Ureter (tissue), 1 donor: ENCODE results near the gene ZSCAN25. TPM values are rescaled to one million over a fixed set of nuclear protein-coding genes. Genes with fewer than 3 reads are reported as not detected.
"Not testable (repeated sequence)": the region's sequence is repeated elsewhere in the genome, so short reads cannot be mapped to it uniquely, and the experiment has no call there.

Experiments
- DNase-seq: peaks from one replicate; pipeline ENCODE4 v3.0.0-alpha.2; 2020; ENCODE audit warnings: low spot score
- total RNA-seq: library from RNA; stranded (reverse); gene quantifications from one replicate; pipeline ENCODE4 v1.2.4, GENCODE V29; 2023
- donor health status: DM: yes; HTN: yes; CAD: no.

Gene ZSCAN25
- total RNA-seq, 1 donor from 2014 or later: 23.1 TPM

DNA sequence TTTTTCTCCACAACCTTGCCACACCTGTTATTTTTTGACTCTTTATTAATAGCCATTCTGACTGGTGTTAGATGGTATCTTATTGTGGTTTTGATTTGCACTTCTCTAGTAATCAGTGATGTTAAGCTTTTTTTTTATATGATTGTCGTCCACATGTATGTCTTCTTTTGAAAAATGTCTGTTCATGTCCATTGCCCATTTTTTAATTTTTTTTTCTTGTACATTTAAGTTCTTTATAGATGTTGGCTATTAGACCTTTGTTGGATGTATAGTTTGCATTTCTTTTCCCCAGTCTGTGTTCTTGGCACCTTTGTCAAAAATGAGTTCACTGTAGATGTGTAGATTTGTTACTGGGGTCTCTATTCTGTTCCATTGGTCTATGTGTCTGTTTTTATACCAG lies 28.8 kb downstream of the ZSCAN25 start:
- DNase-seq: no peak

DNA sequence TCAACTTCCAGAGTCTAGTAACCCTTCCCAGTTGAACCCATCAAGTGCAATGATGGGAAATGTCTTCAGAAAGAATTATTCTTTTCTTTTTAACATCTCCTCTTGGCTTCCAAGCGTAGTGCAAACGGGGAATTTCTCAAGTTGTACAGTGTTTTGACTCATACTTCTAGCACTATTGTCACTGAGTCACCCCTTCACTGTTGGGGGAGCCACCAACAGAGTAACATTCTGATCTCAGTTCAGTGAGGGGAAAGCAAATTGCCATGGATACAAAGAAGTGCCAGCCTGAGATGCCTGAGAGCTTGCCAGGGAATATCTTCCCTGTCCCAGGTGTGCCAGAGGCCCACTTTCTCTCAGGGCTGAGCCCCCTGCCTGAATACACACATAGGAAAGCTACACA lies 32.1 kb downstream of the ZSCAN25 start:
- no peak for DNase-seq

DNA sequence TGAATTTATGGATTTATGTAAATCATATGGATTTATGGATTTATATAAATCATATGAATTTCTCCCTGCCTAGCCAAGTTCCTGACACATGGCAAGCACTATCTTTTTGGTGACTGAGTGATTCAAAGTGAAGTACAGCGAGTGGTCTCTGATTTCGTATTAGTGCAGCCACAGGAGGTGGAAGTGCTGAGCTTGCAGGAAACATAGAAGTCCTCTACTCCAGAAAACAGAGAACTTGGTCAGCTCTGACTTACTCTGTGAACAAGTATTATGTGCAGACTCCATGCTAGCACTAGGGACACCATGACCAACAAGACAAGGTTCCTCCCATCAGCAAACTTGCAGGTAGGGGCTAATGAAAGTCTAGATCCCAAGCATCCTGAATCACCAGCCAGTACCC lies 34.5 kb downstream of the ZSCAN25 start:
- DNase-seq: no peak

- no peak for DNase-seq
Observed at GRCh38 chr7:99652671-99653070, 35.9 kb downstream of the ZSCAN25 start.

GRCh38 chr7:99653269-99653668 lies 36.5 kb downstream of the ZSCAN25 start:
- DNase-seq: not testable (repeated sequence)

DNA sequence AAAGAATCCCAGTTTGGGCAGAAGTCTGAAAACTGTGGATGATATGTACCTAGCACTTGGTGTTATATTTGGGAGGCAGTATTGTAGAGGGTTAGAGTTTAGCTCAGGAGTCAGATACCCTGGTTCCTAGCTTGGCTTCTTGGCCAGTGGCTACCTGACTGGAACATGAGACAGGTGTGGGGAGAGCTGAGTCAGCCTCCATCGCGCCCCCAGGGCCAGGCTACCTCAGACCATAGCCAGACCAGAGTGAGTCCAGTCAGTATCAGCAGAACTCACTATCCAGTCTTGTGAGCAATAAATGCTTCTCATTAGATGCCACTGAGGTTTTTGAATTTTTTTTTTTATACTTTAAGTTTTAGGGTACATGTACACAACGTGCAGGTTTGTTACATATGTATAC lies 37.0 kb downstream of the ZSCAN25 start:
- no peak for DNase-seq

DNA sequence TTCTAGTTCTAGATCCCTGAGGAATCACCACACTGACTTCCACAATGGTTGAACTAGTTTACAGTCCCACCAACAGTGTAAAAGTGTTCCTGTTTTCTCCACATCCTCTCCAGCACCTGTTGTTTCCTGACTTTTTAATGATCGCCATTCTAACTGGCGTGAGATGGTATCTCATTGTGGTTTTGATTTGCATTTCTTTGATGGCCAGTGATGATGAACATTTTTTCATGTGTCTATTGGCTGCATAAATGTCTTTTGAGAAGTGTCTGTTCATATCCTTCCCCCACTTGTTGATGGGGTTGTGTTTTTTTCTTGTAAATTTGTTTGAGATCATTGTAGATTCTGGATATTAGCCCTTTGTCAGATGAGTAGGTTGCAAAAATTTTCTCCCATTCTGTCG lies 37.9 kb downstream of the ZSCAN25 start:
- not testable (repeated sequence) for DNase-seq

DNA sequence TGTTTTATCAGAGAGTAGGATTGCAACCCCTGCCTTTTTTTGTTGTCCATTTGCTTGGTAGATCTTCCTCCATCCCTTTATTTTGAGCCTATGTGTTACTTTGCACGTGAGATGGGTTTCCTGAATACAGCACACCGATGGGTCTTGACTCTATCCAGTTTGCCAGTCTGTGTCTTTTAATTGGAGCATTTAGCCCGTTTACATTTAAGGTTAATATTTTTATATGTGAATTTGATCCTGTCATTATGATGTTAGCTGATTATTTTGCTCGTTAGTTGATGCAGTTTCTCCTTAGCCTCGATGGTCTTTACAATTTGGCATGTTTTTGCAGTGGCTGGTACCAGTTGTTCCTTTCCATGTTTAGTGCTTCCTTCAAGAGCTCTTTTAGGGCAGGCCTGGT lies 41.1 kb downstream of the ZSCAN25 start:
- not testable (repeated sequence) for DNase-seq

DNA sequence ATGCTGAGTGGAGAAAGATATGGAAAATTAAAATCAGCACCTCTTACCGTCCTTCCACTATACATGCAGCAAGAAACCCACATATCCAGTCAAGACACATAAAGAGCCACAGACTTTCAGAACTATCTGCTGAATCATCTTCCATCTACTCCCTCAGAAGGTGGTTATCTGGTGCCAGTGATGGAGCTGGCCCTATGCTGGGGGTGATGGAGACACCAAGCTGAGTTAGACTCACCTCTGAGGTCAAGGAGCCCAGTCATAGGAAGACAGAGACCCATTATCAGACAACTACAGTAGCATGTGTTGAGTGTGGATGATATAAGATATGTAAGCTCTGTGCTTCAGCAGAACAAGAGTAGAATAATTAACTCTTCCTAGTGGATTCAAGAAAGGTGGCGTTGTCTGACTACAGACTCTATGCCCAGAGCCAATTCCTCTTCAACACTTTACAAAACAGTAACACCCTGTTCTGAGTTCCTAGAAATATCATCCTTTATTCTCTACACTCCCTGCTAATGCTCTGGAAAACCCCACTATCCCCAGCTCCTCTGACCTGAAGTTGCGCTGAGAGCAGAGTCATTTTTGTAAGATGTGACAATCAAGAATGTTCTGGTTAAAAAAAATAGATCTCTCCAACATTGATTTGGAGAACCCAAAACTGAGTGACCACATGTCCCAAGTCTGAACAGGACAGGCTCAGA lies 48.7 kb downstream of the ZSCAN25 start:
- no peak for DNase-seq

GRCh38 chr7:99666013-99666395 lies 49.3 kb downstream of the ZSCAN25 start:
- no peak for DNase-seq

- no peak for DNase-seq
Observed at GRCh38 chr7:99667179-99667578, 50.4 kb downstream of the ZSCAN25 start.

GRCh38 chr7:99668541-99668940 lies 51.8 kb downstream of the ZSCAN25 start:
- no peak for DNase-seq

DNA sequence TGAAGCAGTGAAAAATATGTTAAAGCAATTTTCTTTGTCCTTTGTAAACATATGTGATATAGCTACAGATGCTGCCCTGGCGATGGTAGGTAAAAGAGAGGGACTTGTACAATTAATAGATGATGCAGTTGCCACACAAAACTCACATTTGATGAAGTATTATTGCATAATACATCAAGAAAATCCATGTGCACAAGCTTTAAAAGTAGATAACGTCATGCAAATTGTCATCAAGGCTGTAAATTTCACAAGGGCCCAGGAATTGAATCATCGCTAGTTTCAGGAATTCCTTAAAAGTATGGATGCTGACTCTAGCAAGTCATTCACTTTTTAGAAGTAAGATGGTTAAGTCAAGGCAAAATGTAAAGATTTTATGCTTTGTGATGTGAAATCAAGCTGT lies 53.0 kb downstream of the ZSCAN25 start:
- DNase-seq: no peak

- DNase-seq: no peak
Observed at GRCh38 chr7:99672573-99672972, 55.8 kb downstream of the ZSCAN25 start.

GRCh38 chr7:99674995-99675742 lies 58.4 kb downstream of the ZSCAN25 start:
- DNase-seq: no peak

- no peak for DNase-seq
Observed at GRCh38 chr7:99677013-99677647, 60.4 kb downstream of the ZSCAN25 start.

DNA sequence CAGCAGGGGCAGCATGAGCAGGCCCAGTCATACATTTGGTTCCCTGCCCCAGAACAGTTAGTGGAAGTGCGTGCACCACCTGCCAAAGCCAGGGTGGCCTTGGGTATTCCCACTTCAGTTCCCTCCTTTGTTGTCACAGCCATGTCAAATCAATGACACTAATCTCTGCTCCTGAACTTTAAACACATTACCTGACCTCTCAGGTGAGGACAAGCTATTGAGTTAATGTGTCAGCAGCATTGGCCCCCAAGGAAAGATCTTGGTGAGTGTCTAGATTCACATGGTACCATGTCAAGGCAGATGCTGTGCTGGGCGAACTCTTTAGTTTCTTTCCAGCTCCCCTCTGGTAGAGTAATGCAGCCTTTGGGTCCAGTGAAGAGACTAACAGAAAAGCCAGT lies 60.9 kb downstream of the ZSCAN25 start:
- DNase-seq: no peak

DNA sequence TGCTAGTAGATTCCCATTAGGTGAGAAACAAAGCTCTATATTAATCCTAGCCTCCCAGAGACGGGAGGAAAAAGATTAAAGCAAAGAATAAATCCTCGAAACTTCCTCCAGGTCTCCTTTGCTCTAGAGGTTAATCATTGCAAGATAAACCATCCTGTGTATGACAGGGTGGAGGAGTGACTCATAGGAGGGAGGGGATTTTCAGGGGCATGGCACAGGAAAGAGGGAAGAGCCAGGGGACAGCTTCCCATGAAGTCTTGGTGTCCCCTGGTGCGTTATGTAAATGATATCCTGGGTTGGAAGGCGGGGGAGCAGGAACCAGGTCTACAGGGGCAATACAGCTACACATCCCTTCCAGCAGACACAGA lies 62.3 kb downstream of the ZSCAN25 start:
- no peak for DNase-seq

- peak; percentile 79 for DNase-seq
Observed at GRCh38 chr7:99679400-99680191, 62.9 kb downstream of the ZSCAN25 start, which contains the start of gene CYP3A5. Gene CYP3A5, minus strand, starts transcription at chr7:99679996. Its CDS starts 100 bp downstream, at chr7:99679896.
